HepG2 (cell line): ENCODE data around the gene PPY. TPM values are rescaled to one million over a fixed set of nuclear protein-coding genes. Genes with fewer than 3 reads are reported as not detected.
A peak's percentile ranks its signal among the peaks of the same experiment; 100 is the strongest.

Experiments used
- ARNT2 ChIP-seq: sonication (generic); formaldehyde crosslinking; IDR thresholded peaks from 2 replicates; pipeline ENCODE4 v1.8.0; 2022; ENCODE audit warnings: mild to moderate bottlenecking, low read depth, missing genetic modification reagents, moderate library complexity
- BRD4 ChIP-seq: sonication (generic); formaldehyde crosslinking; IDR thresholded peaks from 2 replicates; pipeline ENCODE4 v1.4.0; 2020; ENCODE audit warnings: missing genetic modification reagents
- CBFB ChIP-seq: sonication (generic); formaldehyde crosslinking; IDR thresholded peaks from 2 replicates; pipeline ENCODE4 v1.4.0; 2020; ENCODE audit warnings: missing genetic modification reagents
- CHD2 ChIP-seq: IDR thresholded peaks from 2 replicates; pipeline ENCODE4 v1.6.1; 2011; ENCODE audit warnings: low read depth, low read length, improper control_type of control experiment
- HMGXB3 ChIP-seq: sonication (generic); formaldehyde crosslinking; IDR thresholded peaks from 2 replicates; pipeline ENCODE4 v1.4.0; 2020; ENCODE audit warnings: missing genetic modification reagents, borderline replicate concordance
- KLF11 ChIP-seq: IDR thresholded peaks from 2 replicates; pipeline ENCODE4 v1.6.1; 2016; ENCODE audit warnings: missing compliant biosample characterization
- LCORL ChIP-seq, 2 experiments: fragments of 450-650 bp in 1 of 2; sonication (generic) in 1 of 2; formaldehyde crosslinking in 1 of 2; IDR thresholded peaks; 2 replicates each; pipeline versions ENCODE4 v1.5.0 to v1.6.1; 2017 to 2020; ENCODE audit warnings: antibody characterized with exemption in 1 of 2, missing genetic modification reagents in 1 of 2
- MAFF ChIP-seq: IDR thresholded peaks from 2 replicates; pipeline ENCODE4 v1.6.1; 2011; ENCODE audit warnings: low read depth, low read length, improper control_type of control experiment
- NCOA1 ChIP-seq: sonication (generic); formaldehyde crosslinking; IDR thresholded peaks from 2 replicates; pipeline ENCODE4 v1.9.0; 2021; ENCODE audit warnings: missing genetic modification reagents
- PHF21A ChIP-seq: sonication (generic); formaldehyde crosslinking; IDR thresholded peaks from 2 replicates; pipeline ENCODE4 v1.5.0; 2020; ENCODE audit warnings: mild to moderate bottlenecking, missing genetic modification reagents
- PPARG ChIP-seq: conservative IDR thresholded peaks from 2 replicates; pipeline ENCODE4 v1.6.1; 2016; ENCODE audit warnings: missing biosample characterization, missing genetic modification reagents
- TBX3 ChIP-seq: fragments of 450-650 bp; IDR thresholded peaks from 2 replicates; pipeline ENCODE4 v1.6.1; 2017; ENCODE audit warnings: antibody characterized with exemption, mild to moderate bottlenecking, inconsistent platforms, borderline replicate concordance
- U2AF1 ChIP-seq: fragments of 200-400 bp; formaldehyde crosslinking; optimal IDR thresholded peaks from 2 replicates; pipeline ENCODE3; 2017; ENCODE audit warnings: mild to moderate bottlenecking, low read depth, low read length
- ZNF124 ChIP-seq: sonication (generic); formaldehyde crosslinking; IDR thresholded peaks from 2 replicates; pipeline ENCODE4 v1.4.0; 2020; ENCODE audit warnings: missing genetic modification reagents
- ZNF512 ChIP-seq: sonication (generic); formaldehyde crosslinking; IDR thresholded peaks from 2 replicates; pipeline ENCODE4 v1.4.0; 2020; ENCODE audit warnings: mild to moderate bottlenecking, missing genetic modification reagents
- ZNF674 ChIP-seq: sonication (generic); formaldehyde crosslinking; IDR thresholded peaks from 2 replicates; pipeline ENCODE4 v1.5.0; 2020; ENCODE audit warnings: low read depth, mild to moderate bottlenecking, missing genetic modification reagents
- ZNF816 ChIP-seq: sonication (generic); formaldehyde crosslinking; IDR thresholded peaks from 2 replicates; pipeline ENCODE4 v1.8.0; 2022; ENCODE audit warnings: missing genetic modification reagents, mild to moderate bottlenecking, borderline replicate concordance
- polyA plus RNA-seq, 8 experiments: library from polyadenylated mRNA; depleted of rRNA in 3 of 8; stranded (reverse) in 7 of 8; unstranded in 1 of 8; fragments of >200 nt; fragmentation: Illumina TruSeq in 4 of 8; extraction: Trizol in 4 of 8; gene quantifications; 2 replicates each; pipeline versions ENCODE4 v1.2.1 to v1.2.3, GENCODE V29; 2011 to 2016; ENCODE audit warnings: low read depth in 4 of 8, missing spikeins in 1 of 8, mixed read lengths in 1 of 8; ENCODE audit not compliant: insufficient read depth in 1 of 8
- total RNA-seq, 5 experiments: library from RNA; depleted of rRNA; stranded (reverse); fragments of >200 nt; fragmentation: Illumina TruSeq; extraction: Trizol; gene quantifications; 2 replicates each; pipeline ENCODE4 v1.2.3, GENCODE V29; 2016; ENCODE audit warnings: low read depth in 1 of 5
- TF ChIP-seq, protein P1 (sequence below): sonication (generic); formaldehyde crosslinking; IDR thresholded peaks from 2 replicates; pipeline ENCODE4 v1.5.0; 2020; ENCODE audit warnings: missing genetic modification reagents
- TF ChIP-seq, protein P2 (sequence below): sonication (generic); formaldehyde crosslinking; IDR thresholded peaks from 2 replicates; pipeline ENCODE4 v1.4.0; 2020; ENCODE audit warnings: missing genetic modification reagents
- TF ChIP-seq, protein P3 (sequence below): sonication (generic); formaldehyde crosslinking; IDR thresholded peaks from 2 replicates; pipeline ENCODE4 v1.4.0; 2020; ENCODE audit warnings: missing genetic modification reagents, mild to moderate bottlenecking, borderline replicate concordance

PPY gene
- total and polyA plus RNA-seq, 2 of the 13 experiments (the other 11 are each of a cell fraction or from before 2014, with no cell fraction given) = not detected

DNA sequence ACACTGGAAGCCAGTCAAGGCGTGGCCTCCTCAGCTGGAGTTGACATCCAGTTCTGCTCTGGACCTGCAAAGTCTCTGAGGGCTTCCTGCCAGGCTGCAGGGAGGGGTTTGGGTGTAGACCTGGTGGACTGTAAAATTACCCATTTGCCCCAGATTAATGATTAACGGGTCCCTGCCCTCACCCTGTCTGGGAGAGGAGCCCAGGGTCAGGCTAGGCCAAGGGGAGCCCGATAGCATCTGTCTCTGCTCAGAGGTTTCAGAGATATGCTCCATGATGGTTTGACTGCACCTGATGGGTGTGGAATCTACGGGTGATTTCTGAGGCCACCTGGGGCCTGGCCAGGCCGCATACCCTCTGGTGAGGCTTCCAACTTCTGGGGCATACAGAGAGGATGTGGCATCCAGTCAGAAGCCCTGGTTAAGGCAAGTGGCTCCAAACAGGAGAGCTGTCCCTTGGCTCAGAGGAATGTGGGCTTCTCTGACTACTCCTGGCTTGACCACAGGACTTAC lies 11.2 kb downstream of the PPY start (continued):
- no peak for TF ChIP-seq ZNF512 (CRISPR knock-in tag)
- no peak for TF ChIP-seq ZNF124 (CRISPR knock-in tag)
- TF ChIP-seq TBX3 = no peak
- TF ChIP-seq, protein P1, sequence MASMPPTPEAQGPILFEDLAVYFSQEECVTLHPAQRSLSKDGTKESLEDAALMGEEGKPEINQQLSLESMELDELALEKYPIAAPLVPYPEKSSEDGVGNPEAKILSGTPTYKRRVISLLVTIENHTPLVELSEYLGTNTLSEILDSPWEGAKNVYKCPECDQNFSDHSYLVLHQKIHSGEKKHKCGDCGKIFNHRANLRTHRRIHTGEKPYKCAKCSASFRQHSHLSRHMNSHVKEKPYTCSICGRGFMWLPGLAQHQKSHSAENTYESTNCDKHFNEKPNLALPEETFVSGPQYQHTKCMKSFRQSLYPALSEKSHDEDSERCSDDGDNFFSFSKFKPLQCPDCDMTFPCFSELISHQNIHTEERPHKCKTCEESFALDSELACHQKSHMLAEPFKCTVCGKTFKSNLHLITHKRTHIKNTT (CRISPR knock-in tag) = no peak
- TF ChIP-seq MAFF = no peak
- no peak for TF ChIP-seq BRD4 (CRISPR knock-in tag)
- no peak for TF ChIP-seq CBFB (CRISPR knock-in tag)
- no peak for TF ChIP-seq ARNT2 (CRISPR knock-in tag)
- TF ChIP-seq HMGXB3 (CRISPR knock-in tag) = no peak
- TF ChIP-seq LCORL (IDR thresholded peaks at IDR 0.05) = no peak
- TF ChIP-seq LCORL (CRISPR knock-in tag; IDR thresholded peaks at IDR 0.05) = 0 out of 2 replicates have a peak, but pooled peaks have one; percentile 43
- TF ChIP-seq, protein P2, sequence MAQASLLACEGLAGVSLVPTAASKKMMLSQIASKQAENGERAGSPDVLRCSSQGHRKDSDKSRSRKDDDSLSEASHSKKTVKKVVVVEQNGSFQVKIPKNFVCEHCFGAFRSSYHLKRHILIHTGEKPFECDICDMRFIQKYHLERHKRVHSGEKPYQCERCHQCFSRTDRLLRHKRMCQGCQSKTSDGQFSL (CRISPR knock-in tag) = no peak
- TF ChIP-seq NCOA1 = no peak
- TF ChIP-seq CHD2 = no peak
- TF ChIP-seq PHF21A (CRISPR knock-in tag) = 0 out of 2 replicates have a peak, but pooled peaks have one; percentile 25
- TF ChIP-seq ZNF816 (CRISPR knock-in tag) = no peak
- TF ChIP-seq, protein P3, sequence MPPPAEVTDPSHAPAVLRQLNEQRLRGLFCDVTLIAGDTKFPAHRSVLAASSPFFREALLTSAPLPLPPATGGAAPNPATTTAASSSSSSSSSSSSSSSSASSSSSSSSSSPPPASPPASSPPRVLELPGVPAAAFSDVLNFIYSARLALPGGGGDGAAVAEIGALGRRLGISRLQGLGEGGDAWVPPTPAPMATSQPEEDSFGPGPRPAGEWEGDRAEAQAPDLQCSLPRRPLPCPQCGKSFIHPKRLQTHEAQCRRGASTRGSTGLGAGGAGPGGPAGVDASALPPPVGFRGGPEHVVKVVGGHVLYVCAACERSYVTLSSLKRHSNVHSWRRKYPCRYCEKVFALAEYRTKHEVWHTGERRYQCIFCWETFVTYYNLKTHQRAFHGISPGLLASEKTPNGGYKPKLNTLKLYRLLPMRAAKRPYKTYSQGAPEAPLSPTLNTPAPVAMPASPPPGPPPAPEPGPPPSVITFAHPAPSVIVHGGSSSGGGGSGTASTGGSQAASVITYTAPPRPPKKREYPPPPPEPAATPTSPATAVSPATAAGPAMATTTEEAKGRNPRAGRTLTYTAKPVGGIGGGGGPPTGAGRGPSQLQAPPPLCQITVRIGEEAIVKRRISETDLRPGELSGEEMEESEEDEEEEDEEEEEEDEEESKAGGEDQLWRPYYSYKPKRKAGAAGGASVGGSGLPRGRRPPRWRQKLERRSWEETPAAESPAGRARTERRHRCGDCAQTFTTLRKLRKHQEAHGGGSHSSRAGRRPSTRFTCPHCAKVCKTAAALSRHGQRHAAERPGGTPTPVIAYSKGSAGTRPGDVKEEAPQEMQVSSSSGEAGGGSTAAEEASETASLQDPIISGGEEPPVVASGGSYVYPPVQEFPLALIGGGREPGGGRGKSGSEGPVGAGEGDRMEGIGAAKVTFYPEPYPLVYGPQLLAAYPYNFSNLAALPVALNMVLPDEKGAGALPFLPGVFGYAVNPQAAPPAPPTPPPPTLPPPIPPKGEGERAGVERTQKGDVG (CRISPR knock-in tag) = no peak
- no peak for TF ChIP-seq PPARG
- TF ChIP-seq U2AF1 = no peak
- TF ChIP-seq KLF11 (CRISPR knock-in tag) = no peak
- TF ChIP-seq ZNF674 (CRISPR knock-in tag) = no peak
